GM21723 (cell line): Measurements from ENCODE around the gene ATG9A.

Experiments
- ATAC-seq: cut with Tn5 transposase; IDR thresholded peaks from one replicate; pipeline ENCODE4 v1.9.1; 2021; ENCODE audit warnings: mild to moderate bottlenecking, moderate library complexity; ENCODE audit not compliant: unreplicated experiment

ATG9A gene

GRCh38 chr2:219252900-219253752 is 23.7 kb upstream of the ATG9A start, which contains the start of gene TUBA4B:
Gene TUBA4B, plus strand, starts transcription at chr2:219253243. Its CDS starts 165 bp downstream, at chr2:219253408.
- ATAC-seq = peak; percentile 12

GRCh38 chr2:219252570-219252899 is 23.1 kb upstream of the ATG9A start:
- no peak for ATAC-seq

- no peak for ATAC-seq
Observed at GRCh38 chr2:219252084-219252483, 22.6 kb upstream of the ATG9A start.

- ATAC-seq = no peak
Observed at GRCh38 chr2:219251656-219252055, 22.2 kb upstream of the ATG9A start.

- ATAC-seq = no peak
Observed at GRCh38 chr2:219250049-219250781, 20.8 kb upstream of the ATG9A start.

GRCh38 chr2:219249203-219249980 is 20.0 kb upstream of the ATG9A start:
- ATAC-seq = peak; percentile 27

GRCh38 chr2:219248845-219249202 is 19.4 kb upstream of the ATG9A start:
- ATAC-seq = no peak

- no peak for ATAC-seq
Observed at GRCh38 chr2:219247678-219248642, 18.5 kb upstream of the ATG9A start.

GRCh38 chr2:219246559-219246958 is 17.1 kb upstream of the ATG9A start:
- ATAC-seq = no peak

GRCh38 chr2:219245899-219246230 is 16.4 kb upstream of the ATG9A start:
- ATAC-seq = no peak

GRCh38 chr2:219245148-219245898 is 15.9 kb upstream of the ATG9A start, which contains the start of the genes GLB1L and STK16:
Gene GLB1L, minus strand, starts transcription at chr2:219245444. Its CDS starts 1,871 bp downstream, at chr2:219243573.
Gene STK16, plus strand, starts transcription at chr2:219245479. Its CDS starts 521 bp downstream, at chr2:219246000.
- peak; percentile 77 for ATAC-seq

GRCh38 chr2:219244789-219245147 is 15.3 kb upstream of the ATG9A start:
- no peak for ATAC-seq

GRCh38 chr2:219243291-219243761 is 13.9 kb upstream of the ATG9A start:
- ATAC-seq = no peak

GRCh38 chr2:219234331-219234730 is 4.9 kb upstream of the ATG9A start:
- no peak for ATAC-seq

GRCh38 chr2:219230059-219230540 is 664 bp upstream of the ATG9A start:
- ATAC-seq = peak; percentile 26

- peak; percentile 1 for ATAC-seq
Observed at GRCh38 chr2:219228911-219229304, 528 bp downstream of the ATG9A start.

GRCh38 chr2:219228041-219228910 is 1.2 kb downstream of the ATG9A start:
- ATAC-seq = no peak

- ATAC-seq = no peak
Observed at GRCh38 chr2:219225350-219225749, 4.1 kb downstream of the ATG9A start.
